ENCODE data around the gene GRB7.

- no peak for TF ChIP-seq CTCF (optimal IDR thresholded peaks at IDR 0.05 in 1 of 3, IDR thresholded peaks at IDR 0.05 in 1 of 3, conservative IDR thresholded peaks at IDR 0.05 in 1 of 3; ENCODE audit: extremely low read depth in 1 of 3, insufficient read depth in 2 of 3, low read length in 3 of 3)
- TF ChIP-seq EZH2 (IDR thresholded peaks at IDR 0.05; ENCODE audit: low read length): no peak
These were observed 7.8 kb downstream of the GRB7 start for GRCh38 chr17:39745335-39746144.
